HEK293T (cell line): ENCODE measurements around the gene CYREN.

Experiments
- CTBP1 ChIP-seq: fragments of 450-650 bp; IDR thresholded peaks from 2 replicates; pipeline ENCODE4 v1.6.1; 2016; ENCODE audit warnings: borderline replicate concordance
- ELF4 ChIP-seq: fragments of 450-650 bp; IDR thresholded peaks from 2 replicates; pipeline ENCODE4 v1.6.1; 2017; ENCODE audit warnings: antibody characterized with exemption
- NFRKB ChIP-seq: fragments of 450-650 bp; IDR thresholded peaks from 2 replicates; pipeline ENCODE4 v1.6.1; 2016; ENCODE audit warnings: mild to moderate bottlenecking, moderate library complexity

- no peak for TF ChIP-seq NFRKB
- no peak for TF ChIP-seq ELF4
- TF ChIP-seq CTBP1: no peak
Measured at GRCh38 chr7:135177028-135177696, 6.7 kb upstream of the CYREN start.
